T47D (cell line): ENCODE data around the gene ATG4C.
"Not testable (repeated sequence)": the region's sequence is repeated elsewhere in the genome, so short reads cannot be mapped to it uniquely, and the experiment has no call there.

Experiments used
- DNase-seq, 2 experiments: peaks; one replicate each; pipeline versions ENCODE4 v3.0.0 to v3.0.0-alpha.2; 2011 to 2012; ENCODE audit warnings: low read depth in 1 of 2, low spot score in 1 of 2
- JUND ChIP-seq: IDR thresholded peaks from 2 replicates; pipeline ENCODE4 v1.6.1; 2012; ENCODE audit warnings: low read depth
- in situ Hi-C: cut with HindIII; loops from 2 replicates; pipeline ENCODE4 v1.10.0; 2016; ENCODE audit warnings: low sequenced_read_pairs, low pct_unique_long_range_greater_than_20kb

The ATG4C gene

DNA sequence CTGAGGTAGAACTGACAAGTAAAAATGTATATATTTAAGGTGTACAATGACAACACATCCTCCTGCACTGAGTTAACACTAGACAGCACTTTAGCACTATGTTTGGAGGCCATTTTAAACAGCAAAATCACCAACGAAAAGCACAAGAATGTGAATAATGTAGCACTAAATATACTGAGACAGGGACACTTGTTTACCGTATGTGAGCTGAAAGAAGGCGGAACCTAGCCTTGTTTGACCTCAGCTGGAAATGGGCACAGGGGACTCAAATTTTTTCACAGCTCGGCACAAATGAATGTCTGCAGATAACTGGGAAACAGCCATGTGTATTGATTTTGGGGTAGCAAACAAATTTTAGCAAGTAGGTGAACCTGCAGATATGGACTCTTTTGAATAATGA lies 18.0 kb upstream of the ATG4C start:
- DNase-seq: no peak
- in situ Hi-C loops: no loop called here
- TF ChIP-seq JUND: no peak

DNA sequence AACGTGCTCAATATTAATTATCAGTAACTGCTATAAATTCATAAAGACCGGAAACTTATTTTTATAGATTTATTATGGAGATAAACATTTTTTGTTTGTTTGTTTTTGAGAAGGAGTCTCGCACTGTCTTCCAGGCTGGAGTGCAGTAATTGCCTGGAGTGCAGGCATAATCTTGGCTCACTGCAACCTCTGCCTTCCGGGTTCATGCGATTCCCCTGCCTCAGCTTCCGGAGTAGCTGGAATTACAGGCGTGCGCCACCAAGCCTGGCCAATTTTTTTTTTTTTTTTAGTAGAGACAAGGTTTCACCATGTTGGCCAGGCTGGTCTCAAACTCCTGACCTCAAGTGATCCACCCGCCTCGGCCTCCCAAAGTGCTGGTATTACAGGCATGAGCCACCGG lies 15.4 kb upstream of the ATG4C start:
- DNase-seq, in situ Hi-C loops: not testable (repeated sequence)

DNA sequence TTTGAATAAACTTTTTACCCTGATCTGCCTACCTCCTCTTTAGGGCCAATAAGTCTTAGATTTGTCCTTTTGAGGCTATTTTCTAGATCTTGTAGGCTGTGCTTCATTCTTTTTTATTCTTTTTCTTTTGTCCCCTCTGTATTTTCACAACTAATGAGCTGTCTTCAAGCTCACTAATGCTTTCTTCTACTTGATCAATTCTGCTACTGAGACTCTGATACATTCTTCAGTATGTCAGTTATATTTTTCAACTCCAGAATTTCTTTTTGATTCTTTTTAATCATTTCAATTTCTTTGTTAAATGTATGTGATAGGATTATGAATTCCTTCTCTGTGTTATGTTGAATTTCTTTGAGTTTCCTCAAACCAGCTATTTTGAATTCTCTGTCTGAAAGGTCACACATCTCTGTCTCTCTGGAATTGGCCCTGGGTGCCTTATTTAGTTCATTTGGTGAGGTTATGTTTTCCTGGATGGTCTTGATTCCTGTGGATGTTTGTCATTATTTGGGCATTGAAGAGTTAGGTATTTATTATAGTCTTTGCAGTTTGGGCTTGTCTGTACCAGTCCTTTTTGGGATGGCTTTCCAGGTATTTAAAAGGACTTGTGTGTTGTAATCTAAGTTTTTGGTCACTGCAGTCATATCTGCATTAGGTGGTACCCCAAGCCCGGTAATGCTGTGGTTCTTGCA lies 11.2 kb upstream of the ATG4C start:
- no peak for TF ChIP-seq JUND
- DNase-seq: no peak
- in situ Hi-C loops: no loop called here

DNA sequence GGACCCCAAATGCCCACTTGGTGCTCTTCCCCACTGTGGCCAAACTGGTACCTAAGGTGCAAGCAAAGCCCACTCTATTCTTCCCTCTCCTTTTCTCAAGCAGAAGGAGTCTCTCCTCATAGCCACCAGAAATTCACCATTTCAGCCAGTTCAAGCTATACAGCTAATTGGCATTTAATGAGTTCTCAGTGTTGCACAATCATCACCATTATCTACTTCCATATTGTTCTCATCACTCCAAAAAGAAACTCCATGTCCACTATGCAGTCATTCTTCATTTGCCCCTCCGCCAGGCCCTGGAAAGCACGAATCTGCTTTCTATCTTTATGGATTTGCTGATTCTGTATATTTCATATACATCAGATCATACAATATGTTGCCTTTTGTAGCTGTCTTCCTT lies 9.9 kb upstream of the ATG4C start:
- DNase-seq: no peak
- in situ Hi-C loops: no loop called here
- TF ChIP-seq JUND: no peak

DNA sequence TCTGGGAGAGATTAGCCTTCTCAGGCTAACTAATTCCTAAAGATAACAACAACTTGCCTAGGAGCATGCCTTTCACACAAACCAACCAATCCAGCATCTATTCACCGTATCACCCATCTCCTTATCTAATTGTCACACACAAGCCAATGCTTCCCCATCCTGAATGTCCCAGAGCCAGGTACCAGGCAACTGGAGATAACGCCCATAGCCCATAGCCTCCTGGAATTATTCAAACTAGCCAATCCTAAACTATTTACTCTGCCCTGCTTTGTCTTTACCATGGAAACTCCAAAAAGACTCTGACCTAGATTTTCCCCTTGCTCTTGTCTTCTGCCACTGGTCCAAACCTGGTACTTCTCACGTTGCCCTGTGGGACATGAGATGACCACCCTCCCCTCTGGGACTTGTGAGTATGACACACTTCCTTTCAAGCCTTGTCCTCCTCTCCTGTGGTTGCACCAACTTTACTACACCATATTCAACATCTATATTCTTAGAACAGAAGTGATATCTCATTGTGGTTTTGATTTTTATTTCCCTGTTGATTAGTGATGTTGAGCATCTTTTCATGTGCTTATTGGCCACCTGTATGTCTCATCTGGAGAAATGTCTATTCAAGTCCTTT lies 8.8 kb upstream of the ATG4C start:
- in situ Hi-C loops: no loop called here
- no peak for DNase-seq
- TF ChIP-seq JUND: no peak

DNA sequence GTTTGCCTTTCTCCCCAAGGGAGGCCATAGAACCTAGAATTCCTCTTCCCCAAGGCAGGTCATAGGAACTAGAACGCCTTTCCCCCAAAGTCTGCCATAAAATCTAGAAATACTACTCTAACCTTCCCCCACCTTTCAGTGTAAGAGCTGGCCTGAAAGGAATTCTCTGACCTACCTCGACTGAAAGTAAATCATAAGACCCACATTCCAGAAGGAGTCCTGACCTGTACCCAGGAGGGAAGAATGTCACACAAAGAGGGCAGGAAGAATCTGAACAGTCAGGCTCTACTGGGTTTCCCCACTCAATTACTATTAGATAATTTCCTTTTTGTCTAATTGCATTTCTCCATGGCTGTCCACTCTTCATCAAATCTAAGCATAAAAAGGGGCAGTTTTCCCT lies 5.7 kb upstream of the ATG4C start:
- TF ChIP-seq JUND: no peak
- in situ Hi-C loops: no loop called here
- peak in 1 of 2 experiments; percentile 44 for DNase-seq

DNA sequence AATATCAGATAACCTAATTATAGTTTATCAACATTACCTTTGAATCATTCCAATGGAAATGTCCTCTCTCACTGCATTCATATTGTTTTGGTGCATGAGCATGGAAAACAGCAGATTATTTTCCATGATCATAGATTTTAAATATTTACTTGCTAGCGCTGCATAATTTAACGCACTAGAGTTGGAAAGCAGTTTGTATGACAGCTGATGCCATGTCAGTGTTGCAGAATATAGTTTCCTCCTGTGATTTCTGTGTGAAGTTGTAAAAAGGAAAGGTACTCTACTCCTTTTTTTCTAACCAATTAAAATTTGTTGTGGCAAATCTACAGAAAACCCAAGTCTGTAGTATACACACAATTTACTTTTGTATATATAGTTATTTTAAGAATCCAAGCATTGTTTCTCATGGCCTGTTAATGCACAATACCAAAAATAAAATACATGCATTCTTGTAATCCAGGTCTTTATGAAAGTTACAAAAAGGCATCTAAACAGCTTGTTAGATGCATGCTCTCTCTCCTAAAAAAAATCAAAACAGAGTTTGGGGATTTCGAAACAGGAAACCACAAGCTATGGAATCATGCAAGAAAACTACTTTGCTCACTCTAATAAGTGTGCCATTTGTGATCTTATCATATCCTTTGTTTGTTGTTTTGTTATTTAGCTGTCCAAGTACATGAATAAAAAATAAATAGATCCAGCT lies 1.9 kb upstream of the ATG4C start:
- DNase-seq: no peak
- in situ Hi-C loops: no loop called here
- TF ChIP-seq JUND: no peak

DNA sequence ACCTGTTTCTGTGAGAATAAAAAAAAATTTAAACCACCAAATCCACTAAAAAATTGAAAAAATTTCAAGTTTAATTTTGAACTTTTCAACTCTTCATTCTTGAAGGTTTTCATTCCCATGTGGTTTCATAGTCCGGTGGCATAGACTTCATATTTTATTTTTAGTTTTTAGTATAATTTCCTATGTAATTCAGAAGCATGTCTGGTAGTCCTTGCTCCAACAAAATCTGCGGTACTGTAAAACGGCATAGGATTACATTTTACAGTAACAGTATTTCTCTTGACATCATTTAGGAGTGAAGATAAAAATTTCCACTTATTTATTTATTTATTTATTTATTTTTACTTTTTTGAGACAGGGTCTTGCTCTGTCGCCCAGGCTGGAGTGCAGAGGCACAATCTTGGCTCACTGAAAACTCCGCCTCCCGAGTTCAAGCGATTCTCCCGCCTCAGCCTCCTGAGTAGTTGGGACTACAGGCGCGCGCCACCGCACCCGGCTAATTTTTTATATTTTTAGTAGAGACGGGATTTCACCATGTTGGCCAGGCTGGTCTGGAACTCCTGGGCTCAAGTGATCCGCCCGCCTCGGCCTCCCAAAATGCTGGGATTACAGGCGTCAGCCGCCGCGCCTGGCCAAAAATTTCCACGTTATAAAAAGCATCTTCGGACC lies 1.3 kb upstream of the ATG4C start:
- DNase-seq, in situ Hi-C loops: not testable (repeated sequence)

DNA sequence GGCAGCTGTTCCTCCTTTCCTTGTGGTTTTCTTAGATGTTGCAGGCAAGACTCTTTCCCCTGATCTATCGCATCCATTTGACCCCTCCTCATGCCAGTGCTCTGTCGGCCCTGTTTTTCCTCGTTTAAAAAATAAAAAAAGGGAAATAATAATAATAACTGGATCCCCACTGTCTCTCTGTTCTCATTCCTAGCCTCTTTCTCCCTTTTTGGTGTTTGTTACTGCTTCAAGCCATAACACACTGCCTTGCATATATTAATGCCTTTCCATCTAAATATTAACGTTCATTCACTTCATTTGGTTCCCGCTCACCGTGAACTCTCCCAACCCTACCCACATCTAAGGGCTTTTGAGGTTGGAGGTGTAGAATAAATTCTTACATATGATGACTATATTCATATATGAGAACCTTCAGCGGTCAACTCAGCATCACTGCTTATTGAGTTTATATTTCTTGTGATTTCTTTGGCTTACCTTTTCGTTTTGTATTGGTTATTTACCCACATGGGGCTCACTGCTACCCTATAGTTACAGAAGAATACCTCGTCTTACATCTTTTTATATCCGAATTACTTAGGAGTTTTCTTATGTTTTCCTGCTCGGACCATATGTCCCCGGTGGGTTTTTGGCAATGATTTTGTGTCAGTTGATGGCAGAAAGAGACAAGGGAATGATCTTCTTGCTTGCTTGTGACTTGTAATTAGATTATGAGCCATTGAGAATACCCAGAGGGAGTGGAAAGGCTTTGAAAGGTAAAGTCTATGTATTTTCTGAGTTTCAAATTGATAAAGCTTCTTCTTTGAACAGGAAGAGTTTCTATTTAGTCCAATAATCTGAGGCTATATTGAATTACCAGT lies 805 bp downstream of the ATG4C start:
- peak in 1 of 2 experiments; percentile 4 for DNase-seq
- in situ Hi-C loops: no loop called here
- TF ChIP-seq JUND: no peak

DNA sequence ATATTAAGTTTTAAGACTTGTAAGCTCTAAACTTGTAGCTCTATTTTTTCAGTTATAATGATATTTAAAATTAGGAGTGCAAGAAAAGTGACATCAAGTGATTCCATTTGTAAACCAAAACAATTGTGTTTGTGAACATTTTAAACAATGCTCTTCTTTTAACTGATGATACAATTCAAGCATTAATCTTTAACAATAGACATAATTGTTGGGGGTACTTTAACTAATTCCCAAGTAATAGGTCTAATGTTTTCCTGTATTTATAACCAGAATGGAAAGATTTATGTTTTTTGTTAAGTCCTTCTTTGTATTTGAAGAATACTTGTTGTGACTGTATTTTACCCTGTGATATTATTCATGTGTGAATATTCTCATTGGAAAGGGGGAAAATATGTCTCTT lies 6.8 kb downstream of the ATG4C start:
- in situ Hi-C loops: no loop called here
- no peak for TF ChIP-seq JUND
- no peak for DNase-seq

DNA sequence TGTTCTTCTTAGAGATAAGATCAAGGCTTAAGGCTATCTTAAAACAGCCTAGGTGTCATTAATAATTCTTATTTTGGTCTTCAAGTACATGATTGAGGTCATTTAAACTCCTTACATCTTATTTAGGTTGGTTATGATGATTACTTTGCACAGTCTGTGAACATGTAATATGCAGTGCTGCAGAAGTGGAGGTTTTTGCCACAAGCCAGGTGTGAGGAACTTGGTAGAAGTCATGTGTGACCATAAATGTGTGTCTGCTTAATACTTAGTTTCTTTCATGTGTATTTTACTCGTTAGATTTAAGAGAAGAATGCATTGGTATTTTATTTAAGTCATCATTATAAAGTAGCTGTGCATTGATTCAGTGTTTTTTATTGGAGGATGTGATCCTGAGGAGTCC lies 10.1 kb downstream of the ATG4C start:
- no peak for TF ChIP-seq JUND
- no peak for DNase-seq
- in situ Hi-C loops: no loop called here

DNA sequence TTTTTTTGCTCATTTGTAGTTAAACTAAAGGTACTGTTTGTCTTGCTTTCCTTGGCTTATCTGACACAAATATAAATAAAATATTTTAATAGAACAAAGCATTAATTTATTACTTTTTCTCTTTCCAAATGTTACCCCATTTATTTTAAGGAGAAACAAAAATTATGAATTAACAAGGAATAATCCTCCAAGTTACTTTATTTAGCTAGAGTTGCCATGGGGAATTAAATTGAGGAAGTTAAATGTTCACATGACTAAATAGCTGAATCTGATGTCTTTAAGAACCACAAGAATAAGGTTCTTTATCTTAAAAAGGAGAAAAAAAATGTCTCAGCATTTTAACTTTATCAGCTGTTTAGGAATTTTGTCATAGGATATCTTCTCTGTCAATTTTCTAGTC lies 12.3 kb downstream of the ATG4C start:
- TF ChIP-seq JUND: no peak
- DNase-seq: no peak
- in situ Hi-C loops: no loop called here

DNA sequence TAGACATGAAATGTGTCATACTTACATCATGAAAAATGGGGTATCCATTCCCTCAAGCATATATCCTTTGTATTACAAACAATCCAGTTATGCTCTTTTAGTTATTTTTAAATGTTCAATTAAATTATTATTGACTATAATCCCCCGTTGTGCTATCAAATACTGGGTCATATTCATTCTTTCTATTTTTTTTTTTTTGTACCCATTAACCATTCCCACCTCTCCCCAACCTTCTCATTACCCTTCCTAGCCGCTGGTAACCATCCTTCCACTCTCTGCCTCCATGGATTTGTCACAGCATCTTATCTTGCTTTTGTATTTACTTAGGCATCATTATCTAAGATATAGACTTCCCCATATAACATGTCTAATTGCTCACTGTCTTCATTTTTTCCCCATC lies 15.8 kb downstream of the ATG4C start:
- no peak for TF ChIP-seq JUND
- no peak for DNase-seq
- in situ Hi-C loops: no loop called here
